DOHH2 (cell line): ENCODE data around the gene OR3A3.
"Not testable (repeated sequence)": the region's sequence is repeated elsewhere in the genome, so short reads cannot be mapped to it uniquely, and the experiment has no call there.

ENCODE experiments used
- H3F3A ChIP-seq: fragments of 200-600 bp; sonication (generic), shearing (Covaris generic); 2 replicates; pipeline ENCODE4 v1.6.0; 2016; ENCODE audit warnings: antibody characterized with exemption, mild to moderate bottlenecking; ENCODE audit not compliant: control insufficient read depth, insufficient read depth
- H3K27ac ChIP-seq: fragments of 200-600 bp; sonication (generic); 2 replicates; pipeline ENCODE4 v1.5.1; 2014; ENCODE audit warnings: low read depth, mild to moderate bottlenecking, low read length, moderate library complexity
- H3K27me3 ChIP-seq: fragments of 200-600 bp; sonication (generic); 2 replicates; pipeline ENCODE4 v1.6.1; 2014; ENCODE audit warnings: mild to moderate bottlenecking, low read length, mixed read lengths; ENCODE audit not compliant: control insufficient read depth
- H3K36me3 ChIP-seq: fragments of 200-600 bp; sonication (generic); 2 replicates; pipeline ENCODE4 v1.6.1; 2014; ENCODE audit warnings: mild to moderate bottlenecking, low read length, moderate library complexity, mixed read lengths; ENCODE audit not compliant: control insufficient read depth
- H3K4me1 ChIP-seq: fragments of 200-600 bp; sonication (generic); 2 replicates; pipeline ENCODE4 v1.6.1; 2014; ENCODE audit warnings: mild to moderate bottlenecking, low read length, mixed read lengths; ENCODE audit not compliant: control insufficient read depth
- H3K4me2 ChIP-seq: fragments of 200-600 bp; sonication (generic); 2 replicates; pipeline ENCODE4 v1.6.0; 2014; ENCODE audit warnings: mild to moderate bottlenecking, low read length, moderate library complexity
- H3K4me3 ChIP-seq: fragments of 200-600 bp; sonication (generic); 2 replicates; pipeline ENCODE4 v1.5.1; 2014; ENCODE audit warnings: mild to moderate bottlenecking, low read length, mixed read lengths
- H3K79me2 ChIP-seq: fragments of 200-600 bp; sonication (generic); 2 replicates; pipeline ENCODE4 v1.6.1; 2014; ENCODE audit warnings: mild to moderate bottlenecking, low read length, mixed read lengths; ENCODE audit not compliant: control insufficient read depth
- H3K9me2 ChIP-seq: fragments of 200-600 bp; sonication (generic); replicated peaks from 2 replicates; pipeline ENCODE4 v1.6.1; 2014; ENCODE audit warnings: mild to moderate bottlenecking, low read length, mixed read lengths; ENCODE audit not compliant: control insufficient read depth
- H3K9me3 ChIP-seq: fragments of 200-600 bp; sonication (generic); 2 replicates; pipeline ENCODE4 v1.6.1; 2014; ENCODE audit warnings: antibody characterized with exemption, low read length, mixed read lengths; ENCODE audit not compliant: control insufficient read depth, insufficient read depth
- H4K20me1 ChIP-seq: fragments of 200-600 bp; sonication (generic); 2 replicates; pipeline ENCODE4 v1.6.0; 2014; ENCODE audit warnings: low read depth, mild to moderate bottlenecking, antibody characterized with exemption, low read length, moderate library complexity; ENCODE audit not compliant: control insufficient read depth, insufficient read depth
- CTCF ChIP-seq: fragments of 200-600 bp; sonication (generic); IDR thresholded peaks from one replicate; pipeline ENCODE4 v1.5.1; 2014; ENCODE audit warnings: antibody characterized with exemption, mild to moderate bottlenecking, low read depth, low read length; ENCODE audit not compliant: poor library complexity, severe bottlenecking
- EZH2phosphoT487 ChIP-seq: fragments of 200-600 bp; sonication (generic); IDR thresholded peaks from 2 replicates; pipeline ENCODE4 v1.6.1; 2017; ENCODE audit warnings: borderline replicate concordance, mild to moderate bottlenecking, antibody characterized with exemption, low read length, moderate library complexity, mixed read lengths

The OR3A3 gene

DNA sequence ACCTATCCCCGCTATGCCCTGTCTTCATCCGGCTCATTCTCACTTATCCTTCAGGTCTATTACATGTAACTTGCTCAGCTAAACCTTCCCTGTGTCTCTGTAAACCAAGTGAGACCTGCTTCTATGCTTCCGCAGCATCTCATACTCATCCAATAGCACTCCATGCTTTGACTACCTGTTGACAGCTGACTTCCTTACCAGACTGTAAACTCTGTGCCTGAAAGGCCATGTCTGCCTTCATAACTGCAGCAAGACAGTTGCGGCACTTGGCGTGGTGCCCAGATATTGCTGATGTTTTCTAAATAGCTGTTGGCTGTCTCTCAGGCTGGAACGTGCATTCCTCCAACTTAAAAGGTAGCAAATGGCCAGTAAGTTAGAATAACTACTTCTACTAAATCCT is 11.1 kb upstream of the OR3A3 start:
- Histone ChIP-seq H3K4me3 (no peak overlapping the region), H3K27ac (no peak overlapping the region), H3K4me2 (no peak overlapping the region), H3F3A (no peaks in the 10 kb centered on the region), H3K4me1 (no peaks in the 10 kb centered on the region), H3K27me3 (peaks cover 8% of the 10 kb centered on the region; the same call in 1 of the 2 replicates), H3K9me3 (no peaks in the 10 kb centered on the region), H3K36me3 (no peaks in the 10 kb centered on the region), H3K9me2 (no peaks in the 10 kb centered on the region), H4K20me1 (no peaks in the 10 kb centered on the region), H3K79me2 (no peaks in the 10 kb centered on the region)
- TF ChIP-seq EZH2phosphoT487 (no peak), CTCF (no peak)

DNA sequence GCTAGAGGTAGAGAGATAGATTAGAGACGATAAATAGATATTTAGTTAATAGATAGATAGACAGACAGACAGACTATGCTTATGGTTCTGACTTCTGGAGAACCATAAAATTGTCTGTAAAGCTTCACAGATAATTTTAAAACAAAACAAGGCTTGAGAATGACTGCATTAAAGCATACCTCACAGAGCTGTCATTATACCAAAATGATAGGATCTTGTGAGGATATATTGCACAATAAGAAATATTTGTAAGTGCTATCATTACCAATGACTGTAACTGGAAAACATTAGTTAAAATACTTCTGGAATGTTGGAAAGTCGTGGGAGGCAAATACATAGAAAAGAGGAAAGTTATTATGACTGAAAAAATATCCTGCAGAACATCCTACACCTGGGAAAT is 9.4 kb upstream of the OR3A3 start:
- Histone ChIP-seq H3K9me3 (no peaks in the 10 kb centered on the region; the same call in 1 of the 2 replicates), H3K27me3 (peaks cover 8% of the 10 kb centered on the region; the same call in 1 of the 2 replicates), H3K4me1 (no peaks in the 10 kb centered on the region), H3K79me2 (no peaks in the 10 kb centered on the region), H4K20me1 (no peaks in the 10 kb centered on the region), H3K27ac (no peak overlapping the region), H3K36me3 (no peaks in the 10 kb centered on the region), H3K4me2 (no peak overlapping the region), H3F3A (no peaks in the 10 kb centered on the region), H3K4me3 (no peak overlapping the region), H3K9me2 (no peaks in the 10 kb centered on the region)
- TF ChIP-seq CTCF (no peak), EZH2phosphoT487 (no peak)

DNA sequence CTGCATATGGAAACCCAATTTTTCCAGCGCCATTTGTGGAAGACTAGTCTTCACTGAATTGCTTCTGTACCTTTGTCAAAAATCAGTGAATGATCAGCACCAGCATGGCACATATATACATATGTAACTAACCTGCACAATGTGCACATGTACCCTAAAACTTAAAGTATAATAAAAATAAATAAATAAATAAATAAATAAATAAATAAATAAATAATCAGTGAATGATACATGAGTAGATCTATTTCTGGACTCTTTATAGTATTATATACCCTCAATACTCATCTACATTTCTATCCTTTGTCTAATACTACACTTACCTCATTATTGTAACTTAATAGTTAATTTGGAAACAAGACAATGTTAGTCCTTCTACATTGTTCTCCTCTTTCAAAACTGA is 7.3 kb upstream of the OR3A3 start:
- not testable (repeated sequence) for H3K79me2 ChIP-seq, H3K4me1 ChIP-seq, H3K27me3 ChIP-seq, H3K9me2 ChIP-seq, H3K27ac ChIP-seq, H3K4me3 ChIP-seq, H3F3A ChIP-seq, H3K9me3 ChIP-seq, H3K36me3 ChIP-seq, H4K20me1 ChIP-seq, H3K4me2 ChIP-seq

DNA sequence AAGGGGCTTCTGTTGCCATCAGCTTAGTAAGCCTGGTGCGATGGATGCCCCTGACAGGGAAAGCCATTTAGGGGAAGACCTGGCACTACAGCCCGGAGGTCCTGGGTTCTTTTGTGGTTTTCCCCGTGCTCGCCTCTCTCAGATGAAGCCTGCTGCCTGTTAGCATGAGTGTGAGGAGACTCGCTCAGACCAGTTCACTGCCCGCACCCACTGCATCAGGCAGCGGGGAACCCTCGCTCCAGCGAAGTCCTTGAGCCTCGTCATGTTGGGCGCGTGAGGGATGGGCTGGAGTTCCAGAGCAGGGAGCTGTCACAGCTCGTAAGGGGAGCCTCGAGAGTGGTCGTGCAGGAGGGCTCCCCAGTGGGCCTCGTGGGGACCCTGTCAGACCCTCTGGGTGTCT is 1.0 kb downstream of the OR3A3 start:
- not testable (repeated sequence) for H3K36me3 ChIP-seq, H3F3A ChIP-seq, H3K4me1 ChIP-seq, H3K4me2 ChIP-seq, H3K27me3 ChIP-seq, H3K9me2 ChIP-seq, H3K4me3 ChIP-seq, H3K9me3 ChIP-seq, H3K79me2 ChIP-seq, H3K27ac ChIP-seq, H4K20me1 ChIP-seq
